ENCODE measurements around the gene PIEZO1.

Gene PIEZO1

GRCh38 chr16:88804552-88805339 is 19.7 kb upstream of the PIEZO1 start:
- DNase-seq (ENCODE audit: low read depth): peak; percentile 51
- TF ChIP-seq POLR2A (IDR thresholded peaks at IDR 0.05; ENCODE audit: extremely low read depth, insufficient read length): no peak
- TF ChIP-seq, protein P1, sequence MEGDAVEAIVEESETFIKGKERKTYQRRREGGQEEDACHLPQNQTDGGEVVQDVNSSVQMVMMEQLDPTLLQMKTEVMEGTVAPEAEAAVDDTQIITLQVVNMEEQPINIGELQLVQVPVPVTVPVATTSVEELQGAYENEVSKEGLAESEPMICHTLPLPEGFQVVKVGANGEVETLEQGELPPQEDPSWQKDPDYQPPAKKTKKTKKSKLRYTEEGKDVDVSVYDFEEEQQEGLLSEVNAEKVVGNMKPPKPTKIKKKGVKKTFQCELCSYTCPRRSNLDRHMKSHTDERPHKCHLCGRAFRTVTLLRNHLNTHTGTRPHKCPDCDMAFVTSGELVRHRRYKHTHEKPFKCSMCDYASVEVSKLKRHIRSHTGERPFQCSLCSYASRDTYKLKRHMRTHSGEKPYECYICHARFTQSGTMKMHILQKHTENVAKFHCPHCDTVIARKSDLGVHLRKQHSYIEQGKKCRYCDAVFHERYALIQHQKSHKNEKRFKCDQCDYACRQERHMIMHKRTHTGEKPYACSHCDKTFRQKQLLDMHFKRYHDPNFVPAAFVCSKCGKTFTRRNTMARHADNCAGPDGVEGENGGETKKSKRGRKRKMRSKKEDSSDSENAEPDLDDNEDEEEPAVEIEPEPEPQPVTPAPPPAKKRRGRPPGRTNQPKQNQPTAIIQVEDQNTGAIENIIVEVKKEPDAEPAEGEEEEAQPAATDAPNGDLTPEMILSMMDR (IDR thresholded peaks at IDR 0.05; ENCODE audit: low read depth, low read length): no peak
- TF ChIP-seq MAX (IDR thresholded peaks at IDR 0.05; ENCODE audit: low read depth, low read length): no peak
- TF ChIP-seq MYC (IDR thresholded peaks at IDR 0.05; ENCODE audit: low read depth, low read length): no peak
- peak overlapping the region; percentile 96 for H3K4me3 ChIP-seq (ENCODE audit: low read depth, low read length)

GRCh38 chr16:88804173-88804551 is 19.1 kb upstream of the PIEZO1 start:
- TF ChIP-seq, protein P1 (IDR thresholded peaks at IDR 0.05; ENCODE audit: low read depth, low read length): no peak
- TF ChIP-seq MAX (IDR thresholded peaks at IDR 0.05; ENCODE audit: low read depth, low read length): no peak
- no peak for TF ChIP-seq POLR2A (IDR thresholded peaks at IDR 0.05; ENCODE audit: extremely low read depth, insufficient read length)
- H3K4me3 ChIP-seq (ENCODE audit: low read depth, low read length): peak overlapping the region; percentile 96
- DNase-seq (ENCODE audit: low read depth): no peak

- peak; percentile 87 for DNase-seq (ENCODE audit: low read depth)
- peak; percentile 37 for TF ChIP-seq POLR2A (IDR thresholded peaks at IDR 0.05; ENCODE audit: extremely low read depth, insufficient read length)
- TF ChIP-seq MYC (IDR thresholded peaks at IDR 0.05; ENCODE audit: low read depth, low read length): peak; percentile 59; the same call in 1 of the 2 replicates
- TF ChIP-seq, protein P1 (IDR thresholded peaks at IDR 0.05; ENCODE audit: low read depth, low read length): no peak
- peak; percentile 43; the same call in 1 of the 2 replicates for TF ChIP-seq MAX (IDR thresholded peaks at IDR 0.05; ENCODE audit: low read depth, low read length)
Measured at GRCh38 chr16:88803264-88803987, 18.4 kb upstream of the PIEZO1 start, which contains the start of gene CDT1. Gene CDT1 (plus strand): TSS chr16:88803789. CDS start chr16:88803832, 43 bp downstream.

GRCh38 chr16:88800277-88800592 is 15.2 kb upstream of the PIEZO1 start:
- TF ChIP-seq MAX (IDR thresholded peaks at IDR 0.05; ENCODE audit: low read depth, low read length) (no peak; the same call in 1 of the 2 replicates), MYC (IDR thresholded peaks at IDR 0.05; ENCODE audit: low read depth, low read length) (no peak), POLR2A (IDR thresholded peaks at IDR 0.05; ENCODE audit: extremely low read depth, insufficient read length) (peak; percentile 40)
- TF ChIP-seq, protein P1 (IDR thresholded peaks at IDR 0.05; ENCODE audit: low read depth, low read length): no peak

More at GRCh38 chr16:88803264-88803987, 18.4 kb upstream of the PIEZO1 start, which contains the start of gene CDT1:
- peak within 1 kb of the TSS; percentile 96 for H3K4me3 ChIP-seq (ENCODE audit: low read depth, low read length)

DNA sequence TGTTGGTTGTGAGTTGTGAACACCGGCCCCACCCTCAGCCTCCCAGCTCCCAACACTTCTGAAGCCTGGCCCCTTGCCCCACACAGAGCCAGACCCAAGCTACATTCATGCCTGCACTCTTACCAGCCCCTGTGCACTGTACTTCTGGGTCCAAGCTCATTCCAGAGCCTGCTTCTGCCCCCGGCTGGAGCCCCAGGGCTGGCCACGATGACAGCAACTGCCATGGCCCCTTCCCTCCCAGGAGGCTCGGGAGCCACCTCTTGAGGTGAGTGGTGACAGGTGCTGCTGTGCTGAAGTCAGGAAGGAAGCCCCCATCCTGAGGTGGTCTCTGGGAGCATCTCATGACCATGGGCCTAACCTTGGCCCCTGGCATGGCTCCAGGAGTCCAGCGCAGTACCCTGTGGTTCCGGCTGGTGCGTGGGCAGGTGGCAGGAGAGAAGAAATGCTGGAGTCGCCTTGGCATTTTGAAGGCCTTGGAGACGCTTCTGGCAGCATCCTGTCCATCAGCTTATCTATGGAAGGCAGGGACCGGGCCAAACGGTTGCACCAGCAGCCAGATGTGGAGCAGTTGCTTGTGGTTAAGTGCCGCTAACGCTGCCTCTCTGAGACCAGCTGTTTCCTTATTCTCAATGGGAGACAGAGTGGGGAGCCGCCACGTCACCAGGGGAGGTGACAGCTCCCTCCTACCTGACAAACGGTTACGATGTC is 14.7 kb upstream of the PIEZO1 start:
- TF ChIP-seq, protein P1 (IDR thresholded peaks at IDR 0.05; ENCODE audit: low read depth, low read length): no peak
- TF ChIP-seq MYC (IDR thresholded peaks at IDR 0.05; ENCODE audit: low read depth, low read length) (peak; percentile 31; the same call in 1 of the 2 replicates), MAX (IDR thresholded peaks at IDR 0.05; ENCODE audit: low read depth, low read length) (peak; percentile 57; the same call in 1 of the 2 replicates), POLR2A (IDR thresholded peaks at IDR 0.05; ENCODE audit: extremely low read depth, insufficient read length) (no peak)
- peak; percentile 98 for DNase-seq (ENCODE audit: low read depth)
- peak overlapping the region; percentile 25 for H3K4me3 ChIP-seq (ENCODE audit: low read depth, low read length)

More at GRCh38 chr16:88800277-88800592, 15.2 kb upstream of the PIEZO1 start:
- H3K4me3 ChIP-seq (ENCODE audit: low read depth, low read length): no peak overlapping the region
- peak; percentile 52 for DNase-seq (ENCODE audit: low read depth)
